Eye (tissue), 1 donor: Measurements from ENCODE around the gene PDZRN3.

Source experiments
- DNase-seq: peaks from one replicate; pipeline ENCODE4 v3.0.0-alpha.2; 2015

Gene PDZRN3

DNA sequence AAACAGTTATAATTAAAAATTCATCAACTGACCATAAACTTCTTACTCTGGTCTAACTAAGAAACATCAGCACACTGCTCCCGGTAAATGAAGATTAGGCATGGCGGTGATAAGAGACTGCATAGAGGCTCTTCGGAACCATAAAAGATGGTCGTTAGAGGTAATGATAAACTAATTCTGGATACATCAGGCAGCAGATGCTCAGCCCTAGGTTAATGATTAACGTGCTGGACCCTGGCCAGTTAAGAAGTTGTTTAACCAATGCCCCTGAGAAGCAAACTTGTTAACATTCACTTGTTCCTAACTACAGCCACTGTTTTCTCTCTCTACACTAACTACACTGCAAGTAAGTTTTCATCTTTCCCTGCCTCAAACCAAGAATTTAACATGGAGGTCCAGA lies 111.5 kb downstream of the PDZRN3 start:
- no peak for DNase-seq

DNA sequence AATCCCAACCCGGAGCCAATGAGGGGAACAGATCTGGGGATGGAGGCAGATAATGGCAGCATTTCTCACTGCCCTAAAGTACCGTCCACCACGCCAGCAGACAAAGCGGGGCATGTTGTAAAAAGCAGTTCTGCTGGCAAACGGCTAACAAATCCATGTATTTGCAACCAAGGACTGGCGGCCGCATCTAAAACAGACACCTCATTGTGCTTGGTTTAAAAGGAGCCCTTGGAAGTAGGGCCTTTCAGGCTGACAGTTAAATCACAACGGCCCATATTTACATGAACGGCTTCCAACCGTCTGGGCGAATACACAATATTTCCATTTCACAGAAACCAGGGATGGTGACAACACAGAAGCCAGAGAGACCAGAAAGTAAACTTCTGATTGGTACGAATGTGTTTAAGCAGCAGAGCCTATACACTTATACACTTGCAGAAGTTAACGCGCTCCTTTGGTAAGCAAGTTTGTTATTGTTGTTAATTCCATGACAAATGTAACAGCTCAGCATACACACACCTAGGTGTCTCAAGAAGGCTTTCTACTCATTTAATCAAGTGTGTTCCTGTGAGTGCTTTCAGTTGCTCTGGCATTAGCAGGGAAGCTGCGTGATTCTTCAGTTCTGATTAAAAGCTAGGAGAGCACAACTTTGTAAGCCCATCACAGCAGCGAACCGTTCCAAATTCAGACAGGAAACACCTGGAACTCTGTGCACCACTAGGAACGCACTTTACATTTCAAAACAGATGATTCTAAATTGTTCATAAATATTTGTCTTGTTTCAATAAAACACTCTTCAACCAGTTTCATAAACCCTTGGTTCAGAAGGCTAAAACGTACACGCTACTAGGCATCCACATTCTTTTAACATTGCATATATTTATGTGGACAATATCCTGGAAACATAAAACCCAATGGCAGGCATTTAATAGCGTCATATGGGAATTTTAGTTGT lies 112.9 kb downstream of the PDZRN3 start:
- peak; percentile 56 for DNase-seq

DNA sequence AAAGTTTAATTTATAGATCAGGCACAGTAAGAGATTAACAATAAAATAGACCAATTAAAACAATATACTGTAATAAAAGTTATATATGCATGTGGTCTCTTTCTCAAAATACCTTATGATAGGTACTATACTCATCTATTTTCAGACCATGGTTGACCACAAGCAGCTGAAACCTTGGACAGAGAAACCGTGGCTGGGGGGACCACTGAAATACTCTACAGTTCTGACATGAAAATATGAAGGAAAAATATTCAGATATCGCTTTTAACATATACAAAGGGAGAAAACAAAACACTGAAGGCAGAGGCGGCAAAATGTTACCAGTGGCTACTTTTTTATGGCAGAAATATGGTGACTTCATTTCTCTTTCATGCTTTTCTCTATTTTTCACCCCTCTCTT lies 114.0 kb downstream of the PDZRN3 start:
- DNase-seq: no peak

DNA sequence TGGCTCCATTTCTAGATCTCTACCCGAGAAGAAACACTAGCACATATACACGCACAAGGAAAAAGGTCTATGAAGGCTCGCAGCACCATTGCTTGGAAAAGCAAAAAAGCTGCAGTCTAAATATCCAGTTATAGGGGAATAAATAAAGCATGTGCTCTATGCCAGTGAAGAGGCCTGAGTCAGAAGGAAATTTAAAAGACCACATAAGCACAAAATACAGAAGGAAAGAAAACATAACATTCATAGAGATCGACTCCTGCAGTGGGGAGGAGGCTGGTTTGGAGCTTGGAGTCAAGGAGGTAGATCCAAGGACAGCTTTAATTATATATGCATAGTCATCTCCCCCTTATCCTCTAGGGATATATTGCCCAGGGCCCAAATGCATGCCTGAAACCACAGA lies 114.4 kb downstream of the PDZRN3 start:
- no peak for DNase-seq

DNA sequence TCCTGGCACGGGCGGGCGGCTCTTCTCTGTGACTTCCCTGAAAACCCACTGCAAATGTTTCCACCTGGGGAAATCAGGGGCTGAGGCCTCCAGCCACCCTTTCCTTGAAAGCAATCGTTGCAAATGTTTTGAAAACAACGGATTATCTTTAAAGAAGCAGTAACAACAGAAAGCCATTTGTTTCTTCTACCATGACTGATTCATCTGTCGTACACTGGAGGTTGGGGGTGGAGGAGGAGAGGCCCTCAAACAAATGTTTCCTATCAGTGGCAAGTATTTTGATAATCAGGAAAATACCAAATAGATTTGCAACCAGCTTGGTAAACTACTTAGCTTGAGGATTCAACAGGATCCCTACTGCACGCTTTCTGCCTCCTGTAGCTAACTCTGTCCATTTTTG lies 114.9 kb downstream of the PDZRN3 start:
- no peak for DNase-seq

DNA sequence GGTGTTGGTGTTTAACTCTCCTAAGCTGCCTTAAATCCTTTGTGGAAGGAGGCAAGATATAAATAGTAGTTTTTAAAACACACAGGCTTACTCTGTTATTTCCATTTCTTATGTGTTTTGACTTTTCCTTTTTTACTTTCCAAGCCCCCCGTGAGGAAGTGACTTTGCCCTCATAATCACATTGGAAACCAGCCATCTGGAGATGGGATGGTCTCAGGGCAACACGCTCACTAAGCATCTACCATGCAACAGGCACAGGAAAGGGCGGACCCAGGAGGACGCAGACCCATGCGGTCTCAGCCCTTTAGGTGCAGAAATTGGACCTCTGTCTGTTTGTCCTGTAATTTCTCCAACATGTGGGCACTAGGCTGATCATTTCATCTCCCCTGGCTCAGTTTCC lies 115.7 kb downstream of the PDZRN3 start:
- no peak for DNase-seq

DNA sequence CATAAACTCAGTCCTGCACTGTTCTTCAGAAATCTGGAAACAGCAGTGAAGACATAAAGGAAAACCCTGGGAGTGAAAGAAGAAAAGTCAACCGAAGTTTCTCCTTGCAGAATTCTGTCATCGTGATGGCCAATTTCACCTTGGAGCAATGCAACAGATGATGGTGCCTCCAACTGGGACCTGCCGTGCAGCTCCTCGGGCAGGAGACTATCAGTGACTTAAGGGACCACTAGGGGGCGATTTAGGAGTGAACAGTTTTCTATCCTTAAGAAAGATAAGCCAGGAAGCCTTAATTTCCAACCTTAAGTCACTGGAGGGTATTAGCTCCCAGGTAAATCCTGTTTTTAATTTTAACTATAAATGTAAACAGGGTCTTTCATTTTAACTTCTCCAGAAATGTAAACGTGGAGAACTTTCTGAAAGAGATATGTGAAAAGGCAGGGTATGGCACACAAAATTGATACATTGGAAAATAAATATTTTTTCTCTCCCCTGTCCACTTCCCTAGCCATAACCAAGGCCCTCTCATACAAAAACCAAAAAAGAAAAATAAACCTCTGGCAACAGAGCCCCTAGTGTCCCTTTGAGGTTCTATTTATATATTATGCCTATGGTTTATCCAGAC lies 116.3 kb downstream of the PDZRN3 start:
- DNase-seq: peak; percentile 85

DNA sequence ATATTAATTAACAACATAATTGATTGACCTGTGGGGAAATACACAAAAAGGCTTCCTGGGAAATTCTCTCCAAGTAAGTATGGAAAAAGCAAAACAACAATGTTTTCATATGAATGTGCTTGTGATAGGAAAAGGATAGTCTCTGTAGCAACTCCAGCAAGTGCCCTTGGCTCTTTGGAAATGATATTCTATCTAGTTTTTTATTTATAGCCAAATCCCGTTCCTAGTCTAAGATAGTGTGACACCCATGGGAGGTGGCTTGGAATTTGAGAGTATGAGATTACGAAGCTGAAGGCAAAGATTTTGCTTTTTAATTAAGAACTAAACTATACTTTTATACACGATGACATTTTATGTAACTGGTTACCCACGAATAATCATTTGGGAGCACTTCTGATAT lies 119.9 kb downstream of the PDZRN3 start:
- DNase-seq: no peak

DNA sequence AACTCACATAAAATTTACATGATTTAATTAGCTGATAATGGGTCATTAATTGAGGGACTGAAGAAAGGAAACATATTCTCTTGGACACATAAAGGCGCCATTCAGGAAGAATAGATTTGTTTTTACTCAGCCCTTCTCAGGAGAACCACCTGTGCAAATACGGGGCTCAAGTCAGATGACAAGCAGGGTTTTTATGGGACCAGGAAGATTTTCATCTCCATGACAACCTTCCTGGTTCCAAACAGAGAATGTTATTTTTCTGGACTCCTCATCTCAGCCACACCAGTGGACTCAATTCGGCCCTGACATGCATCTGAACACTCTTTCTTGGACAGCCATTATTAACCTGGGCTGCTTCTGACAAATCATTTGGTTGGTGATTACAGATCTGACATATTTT lies 120.5 kb downstream of the PDZRN3 start:
- no peak for DNase-seq

DNA sequence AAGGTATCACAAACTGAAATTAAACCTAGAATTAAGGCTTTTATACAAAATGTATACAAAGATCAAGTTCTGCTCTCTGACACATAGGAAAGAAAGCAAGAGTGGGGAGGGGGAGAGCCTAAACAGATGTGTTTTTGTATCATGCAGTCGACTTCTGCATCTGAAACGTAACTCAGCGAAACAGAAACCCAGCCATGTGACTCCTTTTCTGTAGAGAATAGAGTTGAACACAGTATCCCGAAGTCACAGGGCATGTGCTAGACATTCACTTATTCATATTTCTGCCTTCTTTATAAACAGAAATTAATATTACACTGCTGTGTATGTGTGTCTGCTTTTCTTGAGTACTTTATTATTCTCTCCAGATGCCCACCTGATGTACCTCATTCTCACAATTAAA lies 121.0 kb downstream of the PDZRN3 start:
- no peak for DNase-seq

DNA sequence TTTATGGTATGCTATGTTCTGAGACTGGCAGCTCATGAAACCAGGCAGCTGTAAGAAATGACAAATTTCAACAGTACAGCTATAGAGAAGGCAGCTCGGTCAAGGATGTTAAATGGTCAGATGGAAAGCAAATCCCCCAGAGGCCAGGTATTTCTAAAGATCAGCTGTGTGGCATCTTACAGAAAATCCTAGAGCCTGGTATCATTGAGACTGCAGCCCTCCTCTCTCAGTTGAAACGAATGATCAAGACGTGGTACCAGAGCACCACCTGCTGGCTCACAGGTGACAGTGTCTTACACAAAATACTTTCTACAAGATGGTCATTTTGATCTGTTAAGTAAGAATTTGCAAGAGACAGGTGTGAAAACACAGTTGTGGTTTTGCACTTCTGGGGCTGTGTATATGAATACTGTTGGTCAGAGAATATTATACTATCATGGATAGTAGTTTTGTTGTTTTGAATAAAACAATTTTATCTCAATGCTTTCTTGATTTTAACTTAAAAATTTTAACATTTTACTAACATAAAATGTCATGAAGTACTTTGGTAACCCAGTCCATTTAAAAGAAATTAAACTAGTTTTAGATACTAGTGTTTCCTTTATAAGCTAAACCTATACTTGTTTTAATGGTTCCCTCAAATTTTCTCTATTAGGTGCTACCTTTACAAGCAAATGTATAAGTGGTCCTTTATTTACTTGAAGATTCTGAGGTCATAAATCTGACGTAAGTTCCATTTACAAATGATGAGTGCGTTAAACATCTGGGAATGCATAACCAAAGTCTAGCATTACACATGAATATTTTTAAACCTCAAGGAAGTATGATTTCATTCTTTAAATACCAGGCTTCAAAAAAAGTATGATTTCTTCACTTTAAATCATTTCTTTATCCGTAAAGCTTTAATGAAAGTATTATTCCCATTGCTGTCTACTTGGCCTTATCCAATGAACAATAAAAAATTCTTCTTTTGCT lies 121.8 kb downstream of the PDZRN3 start:
- DNase-seq: peak; percentile 95

DNA sequence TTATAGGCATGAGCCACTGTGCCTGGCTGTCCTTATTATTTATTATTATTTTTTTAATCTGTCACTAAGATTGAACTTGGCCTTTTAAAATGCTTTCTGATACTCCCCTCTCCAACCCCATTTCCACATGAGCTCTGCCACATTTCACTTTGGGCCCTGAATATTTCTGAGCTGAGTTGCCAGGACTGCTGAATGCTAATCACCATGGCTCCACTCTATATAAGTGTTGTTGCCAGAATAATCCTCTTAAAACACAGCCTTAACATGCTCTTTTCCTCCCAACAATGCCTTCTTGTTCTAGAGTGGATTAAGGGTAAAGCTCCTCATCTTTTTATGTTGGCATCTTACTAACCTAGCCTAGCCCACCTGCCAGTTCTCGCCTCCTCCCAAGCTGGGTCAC lies 124.4 kb downstream of the PDZRN3 start:
- DNase-seq: no peak

DNA sequence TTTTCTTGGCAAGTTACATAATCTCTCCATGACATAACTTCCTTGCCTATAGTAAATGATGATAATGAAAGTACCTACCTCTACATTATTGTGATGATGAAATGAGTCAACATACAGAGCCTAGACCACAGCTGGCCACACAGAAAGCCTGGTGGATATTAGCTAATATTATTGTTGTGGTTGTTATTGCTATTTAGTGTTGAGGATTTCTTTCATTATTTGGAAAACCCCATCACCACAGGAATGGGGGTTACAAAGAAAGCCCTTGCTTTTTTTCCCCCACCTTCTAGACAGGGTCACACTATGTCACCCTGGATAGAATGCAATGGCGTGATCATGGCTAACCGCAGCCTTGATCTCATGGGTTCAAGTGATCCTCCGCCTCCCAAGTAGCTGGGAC lies 125.0 kb downstream of the PDZRN3 start:
- DNase-seq: no peak

DNA sequence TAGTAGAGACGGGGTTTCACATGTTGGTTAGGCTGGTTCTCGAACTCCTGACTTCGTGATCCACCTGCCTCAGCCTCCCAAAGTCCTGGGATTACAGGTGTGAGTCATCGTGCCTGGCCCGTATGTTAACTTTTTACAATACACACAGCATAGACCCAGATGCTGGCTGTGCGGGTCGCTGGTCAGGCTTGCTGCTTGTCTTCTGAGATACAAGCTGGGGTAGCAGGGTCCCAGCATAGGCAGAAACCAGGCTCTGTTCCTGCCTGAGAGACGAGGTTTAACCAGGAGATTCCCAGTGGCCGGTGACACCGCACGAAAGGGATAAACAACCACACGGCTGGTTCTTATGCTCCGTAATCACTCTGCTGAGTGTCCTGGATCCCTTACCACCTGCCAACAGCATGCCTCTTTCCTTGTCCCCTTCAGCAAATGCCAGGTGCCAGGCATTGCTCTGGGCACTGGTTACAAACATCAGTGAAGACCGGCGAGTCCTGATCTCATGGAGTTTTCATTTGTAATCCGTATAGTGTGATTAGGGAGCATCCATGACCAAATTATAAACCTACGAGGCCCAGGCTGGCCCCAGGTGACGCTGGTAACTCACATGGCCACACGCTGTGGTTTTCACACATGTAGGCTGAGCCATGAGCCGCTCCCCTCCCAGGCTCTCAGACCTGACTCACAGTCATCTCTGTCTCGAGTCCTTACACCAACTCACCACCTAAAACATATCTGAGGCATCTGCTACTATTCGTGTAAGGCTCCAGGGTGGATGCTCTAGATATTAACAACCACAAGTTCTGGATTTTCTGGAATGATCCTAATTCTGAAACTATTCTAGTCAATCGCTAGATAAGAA lies 125.7 kb downstream of the PDZRN3 start:
- no peak for DNase-seq

DNA sequence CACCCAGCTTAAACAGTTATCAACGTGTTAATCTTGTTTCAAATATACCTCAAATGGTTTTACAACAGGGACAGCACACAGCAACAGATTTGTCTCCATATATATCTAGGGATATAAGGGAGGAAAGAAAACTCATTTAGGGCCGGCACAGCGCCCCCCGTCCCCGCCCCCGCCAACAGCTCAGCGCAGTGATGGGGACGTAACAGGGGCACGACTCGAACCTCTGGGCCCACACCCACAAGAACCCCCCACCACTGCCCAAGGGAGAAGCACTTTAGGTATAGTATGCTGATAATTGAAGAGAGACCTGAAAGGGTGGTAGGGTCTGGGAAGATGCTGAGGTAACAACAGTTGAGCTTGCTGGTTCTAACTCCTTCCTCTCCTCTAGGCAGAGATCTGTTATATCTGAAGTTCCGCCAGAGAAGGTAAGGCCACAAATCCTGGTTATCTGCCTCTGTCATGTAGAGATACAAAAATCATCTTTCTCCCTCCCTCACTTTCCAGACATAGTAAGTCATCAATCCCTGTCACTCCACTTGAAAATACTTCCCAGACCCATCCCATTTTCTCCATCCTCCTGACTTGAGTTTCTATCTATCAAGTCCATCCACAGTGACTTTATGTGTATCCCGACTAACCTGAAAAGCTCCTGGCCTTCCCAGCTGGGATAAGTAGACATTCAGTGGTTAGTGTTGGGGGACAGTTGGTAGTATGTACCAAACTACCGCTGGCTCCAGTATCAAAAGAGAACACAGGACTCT lies 126.9 kb downstream of the PDZRN3 start:
- DNase-seq: no peak

DNA sequence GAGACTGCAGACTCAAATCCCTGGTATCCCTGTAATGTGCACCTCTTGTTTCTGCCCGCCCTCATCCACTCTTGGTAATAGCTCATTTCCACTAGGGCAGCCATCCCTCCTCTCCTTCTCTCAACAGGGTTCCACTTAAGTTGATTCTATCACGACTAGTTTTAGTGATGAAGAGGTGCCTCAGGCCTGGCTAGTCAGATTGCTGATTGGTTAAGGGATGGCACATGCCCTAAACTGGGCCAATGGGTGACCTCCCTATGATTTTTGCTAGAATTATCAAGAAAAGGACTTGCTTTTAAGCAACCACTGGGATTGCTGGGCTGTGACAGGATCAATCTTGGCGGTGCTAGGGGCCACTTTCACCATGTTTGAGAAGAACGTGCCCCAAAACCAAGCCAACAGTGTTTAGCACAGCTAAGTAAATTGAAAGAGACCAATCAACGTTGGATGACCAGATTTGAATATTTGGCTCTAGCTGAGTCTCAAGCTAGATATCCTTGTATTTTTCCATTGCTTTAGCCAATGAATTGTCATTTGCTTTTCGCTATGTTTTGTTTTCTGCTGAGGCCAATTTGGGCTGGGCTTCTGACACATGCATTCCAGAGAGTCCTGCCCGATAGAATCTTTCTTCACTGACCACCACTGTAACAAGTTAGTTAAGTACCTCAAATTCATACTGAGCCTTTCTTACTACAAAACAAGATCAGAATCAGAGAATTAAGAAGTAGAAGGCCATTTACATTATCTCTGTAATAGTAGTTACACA lies 131.0 kb downstream of the PDZRN3 start:
- no peak for DNase-seq

DNA sequence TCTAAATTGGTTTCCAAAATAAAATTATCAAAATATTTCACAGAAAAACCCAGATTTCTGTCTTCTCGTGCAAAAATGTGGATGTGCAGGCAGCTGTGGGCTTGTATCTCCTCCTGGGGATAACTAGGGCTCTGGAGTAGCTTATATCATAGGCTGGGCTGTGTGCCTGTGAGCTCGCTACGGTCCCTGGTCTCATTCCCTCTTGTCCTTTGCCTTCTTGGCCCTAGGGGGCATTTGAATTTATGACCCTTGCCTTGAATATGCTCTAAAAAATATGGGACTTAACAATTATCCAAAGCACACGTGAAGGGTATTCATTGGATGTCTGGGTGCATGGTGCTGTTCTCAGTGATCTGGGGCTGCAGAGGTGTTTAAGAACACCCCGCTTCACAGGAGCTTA lies 132.6 kb downstream of the PDZRN3 start:
- no peak for DNase-seq

DNA sequence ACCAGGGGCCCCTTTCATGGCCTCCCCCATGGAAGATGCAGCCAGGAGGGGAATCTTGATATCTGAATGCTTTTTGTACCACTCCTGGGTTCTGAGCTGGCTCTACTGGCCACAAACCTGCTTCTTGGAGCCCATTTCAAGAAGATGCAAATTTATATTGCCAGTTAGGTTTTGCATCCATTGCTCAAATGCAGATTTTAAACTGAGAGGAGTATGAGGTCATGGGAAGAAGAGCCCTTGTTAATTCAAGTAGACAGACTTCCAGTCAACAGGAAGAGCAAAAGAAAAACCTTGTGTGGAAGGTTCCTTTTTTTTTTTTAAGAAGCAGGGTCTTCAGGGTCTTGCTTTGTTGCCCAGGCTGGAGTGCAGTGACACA lies 133.5 kb downstream of the PDZRN3 start:
- DNase-seq: no peak

DNA sequence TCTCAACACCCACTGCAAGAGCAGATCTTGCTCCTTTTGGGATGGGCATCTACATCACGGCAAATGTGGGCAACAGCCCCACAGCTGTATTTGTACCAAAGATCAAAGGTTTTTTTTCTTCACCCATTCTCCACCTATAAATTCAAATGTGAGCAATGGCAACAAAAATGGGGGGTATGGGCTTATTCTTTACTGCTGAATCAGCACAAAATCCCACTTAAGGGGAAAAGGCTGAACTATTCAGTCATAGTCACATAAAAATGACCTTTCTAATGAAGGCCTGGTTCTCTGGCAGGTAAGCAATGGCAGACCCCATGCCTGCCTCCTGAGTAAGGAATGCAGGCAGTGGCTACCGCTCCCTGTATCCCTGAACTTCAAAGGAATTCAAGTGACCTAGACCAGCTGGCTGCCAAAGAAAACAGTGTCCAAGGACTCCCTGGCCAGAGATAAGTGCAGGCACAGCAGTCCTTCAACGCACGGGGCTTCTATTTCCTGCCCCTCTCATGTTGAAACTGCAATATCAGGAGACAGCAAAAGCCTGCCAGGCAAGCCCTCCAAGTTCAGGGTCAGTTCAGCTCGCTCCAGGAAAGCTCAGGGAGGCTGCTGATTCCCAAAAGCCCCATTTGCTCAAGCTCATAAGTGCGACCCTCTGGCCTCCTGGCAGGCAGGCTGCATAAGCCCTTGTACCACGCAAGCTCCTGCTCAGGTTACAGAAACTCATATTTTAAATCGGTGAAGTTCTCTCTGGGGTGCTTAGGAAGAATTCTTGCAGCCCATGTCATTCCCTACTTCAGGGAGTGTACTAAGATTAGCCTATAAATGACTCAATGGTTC lies 134.1 kb downstream of the PDZRN3 start:
- peak; percentile 62 for DNase-seq

DNA sequence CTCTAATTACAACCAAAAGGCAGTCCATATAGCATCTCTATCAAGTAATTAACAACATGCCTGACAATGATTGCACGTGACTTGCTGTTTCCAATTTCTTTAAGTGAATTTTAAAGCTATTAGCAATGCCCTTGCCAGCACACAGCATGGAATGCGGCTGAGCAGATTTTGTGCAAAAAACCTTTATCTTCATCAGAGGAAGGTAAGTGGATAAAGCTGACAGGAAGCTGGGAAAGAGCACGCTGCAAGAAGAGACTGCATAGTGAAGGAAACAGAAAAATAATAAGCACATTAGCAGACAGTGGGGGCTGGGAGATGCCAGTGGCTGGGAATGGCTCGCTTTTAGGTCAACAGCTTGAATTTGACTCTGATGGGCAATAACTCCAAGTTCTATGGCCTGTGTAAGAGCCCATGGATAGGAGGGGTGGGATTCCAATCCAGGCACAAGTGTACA lies 138.8 kb downstream of the PDZRN3 start:
- DNase-seq: peak; percentile 69
